Measurements from ENCODE around the gene MALL. TPM values are rescaled to one million over a fixed set of nuclear protein-coding genes. Genes with fewer than 3 reads are reported as not detected.
"Not testable (repeated sequence)": the region's sequence is repeated elsewhere in the genome, so short reads cannot be mapped to it uniquely, and the experiment has no call there.

MALL gene
- total RNA-seq, 2 experiments from 2014 or later: not detected

DNA sequence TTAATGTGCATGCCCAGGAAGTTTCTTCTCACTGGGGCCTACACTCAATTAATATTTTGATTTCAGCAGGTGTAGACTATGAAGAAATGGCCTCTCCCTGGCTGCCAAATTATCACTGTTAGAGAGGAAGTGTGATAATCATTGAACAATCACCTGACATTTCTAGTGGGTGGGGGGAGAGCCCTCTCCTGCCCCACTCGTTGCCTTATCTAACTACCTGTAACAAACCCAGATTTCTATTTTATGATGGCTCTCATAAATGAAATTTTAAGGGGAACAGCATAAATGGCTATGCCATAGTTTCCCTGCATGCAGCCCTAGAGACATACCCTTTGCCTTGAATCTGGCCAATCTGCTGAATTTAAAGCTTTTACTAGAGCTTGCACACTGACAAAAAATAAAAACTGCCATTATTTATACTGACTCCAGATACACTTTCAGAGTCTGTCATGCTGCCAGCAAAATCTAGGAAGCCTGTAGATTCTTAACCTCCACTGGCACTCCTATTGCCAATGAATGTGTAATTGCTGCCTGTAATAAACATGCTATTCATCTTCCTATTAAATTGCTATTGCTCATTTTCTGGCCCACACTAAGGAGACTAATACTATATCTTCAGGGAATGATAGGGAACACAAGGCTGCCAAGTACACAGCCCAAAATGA, 55.8 kb downstream of the MALL start:
- H3K9me3 Mint-ChIP-seq; CTCF ChIA-PET; H3K4me3 Mint-ChIP-seq; POLR2A ChIA-PET; DNase-seq; H3K36me3 Mint-ChIP-seq (ENCODE audit: low read depth); H3K27ac Mint-ChIP-seq; H3K4me1 Mint-ChIP-seq; H3K27me3 Mint-ChIP-seq: not testable (repeated sequence)

GRCh38 chr2:110059009-110059693, 56.5 kb downstream of the MALL start:
- POLR2A ChIA-PET; H3K4me3 Mint-ChIP-seq; H3K4me1 Mint-ChIP-seq; CTCF ChIA-PET; H3K36me3 Mint-ChIP-seq (ENCODE audit: low read depth); H3K27me3 Mint-ChIP-seq; H3K27ac Mint-ChIP-seq; DNase-seq; H3K9me3 Mint-ChIP-seq: not testable (repeated sequence)

DNA sequence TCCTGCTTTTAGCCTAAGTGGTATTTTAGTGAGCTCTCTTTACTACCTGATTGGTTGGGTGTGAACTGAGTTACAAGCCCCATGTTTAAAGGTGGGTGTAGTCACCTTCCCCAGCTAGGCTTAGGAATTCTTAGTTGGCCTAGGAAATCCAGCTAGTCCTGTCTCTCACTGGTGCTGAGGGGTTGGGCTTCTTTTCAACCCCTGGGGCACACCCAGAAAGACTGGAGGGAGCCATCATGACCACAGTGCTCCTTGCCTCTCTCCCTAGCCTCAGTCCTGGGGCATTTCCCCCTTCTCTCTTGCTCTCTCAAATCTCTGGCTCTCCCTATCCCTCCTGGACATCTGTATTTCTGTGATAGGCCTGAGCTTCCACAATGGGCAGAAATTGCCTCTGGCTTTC, 57.6 kb downstream of the MALL start:
- H3K4me1 Mint-ChIP-seq; H3K36me3 Mint-ChIP-seq (ENCODE audit: low read depth); H3K27me3 Mint-ChIP-seq; H3K9me3 Mint-ChIP-seq; POLR2A ChIA-PET; H3K27ac Mint-ChIP-seq; H3K4me3 Mint-ChIP-seq; DNase-seq; CTCF ChIA-PET: not testable (repeated sequence)

- POLR2A ChIA-PET; CTCF ChIA-PET; DNase-seq; H3K4me3 Mint-ChIP-seq; H3K27me3 Mint-ChIP-seq; H3K27ac Mint-ChIP-seq; H3K36me3 Mint-ChIP-seq (ENCODE audit: low read depth); H3K9me3 Mint-ChIP-seq; H3K4me1 Mint-ChIP-seq: not testable (repeated sequence)
Observed at GRCh38 chr2:110055819-110056408, 59.7 kb downstream of the MALL start.

GRCh38 chr2:110054521-110055407, 60.9 kb downstream of the MALL start:
- H3K9me3 Mint-ChIP-seq; DNase-seq; H3K36me3 Mint-ChIP-seq (ENCODE audit: low read depth); POLR2A ChIA-PET; CTCF ChIA-PET; H3K27ac Mint-ChIP-seq; H3K4me1 Mint-ChIP-seq; H3K27me3 Mint-ChIP-seq; H3K4me3 Mint-ChIP-seq: not testable (repeated sequence)

DNA sequence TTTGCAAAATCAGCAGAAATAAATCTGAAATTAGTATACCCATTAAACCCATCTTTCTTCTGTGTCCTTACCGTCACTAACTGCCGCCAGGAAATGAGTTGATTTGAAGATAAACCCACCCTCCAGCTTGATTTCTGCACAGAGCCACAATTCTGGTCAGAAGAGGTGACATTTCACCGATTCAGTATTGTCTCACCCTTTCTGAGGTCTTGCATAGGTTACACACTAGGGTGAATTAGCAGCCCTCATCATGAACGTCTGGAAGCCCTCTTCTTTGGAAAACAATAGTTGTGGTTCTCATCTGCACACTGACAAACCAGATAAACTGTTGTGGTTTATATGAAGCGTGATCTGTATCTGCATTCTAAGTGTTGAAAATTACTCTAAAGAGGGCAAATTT, 61.9 kb downstream of the MALL start:
- not testable (repeated sequence) for H3K9me3 Mint-ChIP-seq, H3K27ac Mint-ChIP-seq, H3K4me1 Mint-ChIP-seq

DNA sequence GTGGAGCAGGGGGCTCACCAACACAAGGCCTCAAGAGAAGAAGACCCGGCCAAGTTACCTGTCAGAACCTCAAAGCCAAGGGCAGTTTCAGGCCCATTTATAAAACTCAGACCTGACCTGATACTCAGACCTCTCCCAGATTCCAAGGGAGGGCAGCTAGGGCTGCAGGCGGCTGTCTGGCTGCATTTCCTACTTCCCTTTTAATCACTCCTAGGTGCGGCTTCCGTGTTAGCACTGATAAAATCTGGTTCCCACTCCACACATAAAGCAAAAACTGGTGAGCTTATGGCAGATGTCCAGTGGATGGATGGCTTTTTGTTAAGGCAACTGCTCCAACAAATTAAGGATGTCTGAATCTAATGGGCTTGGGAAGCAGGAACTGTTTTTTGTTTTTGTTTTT, 63.5 kb downstream of the MALL start:
- H3K36me3 Mint-ChIP-seq (ENCODE audit: low read depth); H3K9me3 Mint-ChIP-seq: not testable (repeated sequence)

More for the DNA sequence above, 61.9 kb downstream of the MALL start:
- CTCF ChIA-PET; H3K4me3 Mint-ChIP-seq; H3K36me3 Mint-ChIP-seq (ENCODE audit: low read depth); H3K27me3 Mint-ChIP-seq; DNase-seq; POLR2A ChIA-PET: not testable (repeated sequence)

GRCh38 chr2:110050222-110050621, 65.4 kb downstream of the MALL start:
- CTCF ChIA-PET; H3K27ac Mint-ChIP-seq; POLR2A ChIA-PET; H3K4me1 Mint-ChIP-seq; DNase-seq; H3K9me3 Mint-ChIP-seq; H3K27me3 Mint-ChIP-seq; H3K36me3 Mint-ChIP-seq (ENCODE audit: low read depth); H3K4me3 Mint-ChIP-seq: not testable (repeated sequence)

More for the DNA sequence above, 63.5 kb downstream of the MALL start:
- POLR2A ChIA-PET, DNase-seq, CTCF ChIA-PET, H3K4me3 Mint-ChIP-seq, H3K4me1 Mint-ChIP-seq, H3K27ac Mint-ChIP-seq, H3K27me3 Mint-ChIP-seq: not testable (repeated sequence)

GRCh38 chr2:110049769-110050168, 65.9 kb downstream of the MALL start:
- H3K4me3 Mint-ChIP-seq; H3K36me3 Mint-ChIP-seq (ENCODE audit: low read depth); H3K27ac Mint-ChIP-seq; H3K27me3 Mint-ChIP-seq; H3K9me3 Mint-ChIP-seq; DNase-seq; H3K4me1 Mint-ChIP-seq; POLR2A ChIA-PET; CTCF ChIA-PET: not testable (repeated sequence)

DNA sequence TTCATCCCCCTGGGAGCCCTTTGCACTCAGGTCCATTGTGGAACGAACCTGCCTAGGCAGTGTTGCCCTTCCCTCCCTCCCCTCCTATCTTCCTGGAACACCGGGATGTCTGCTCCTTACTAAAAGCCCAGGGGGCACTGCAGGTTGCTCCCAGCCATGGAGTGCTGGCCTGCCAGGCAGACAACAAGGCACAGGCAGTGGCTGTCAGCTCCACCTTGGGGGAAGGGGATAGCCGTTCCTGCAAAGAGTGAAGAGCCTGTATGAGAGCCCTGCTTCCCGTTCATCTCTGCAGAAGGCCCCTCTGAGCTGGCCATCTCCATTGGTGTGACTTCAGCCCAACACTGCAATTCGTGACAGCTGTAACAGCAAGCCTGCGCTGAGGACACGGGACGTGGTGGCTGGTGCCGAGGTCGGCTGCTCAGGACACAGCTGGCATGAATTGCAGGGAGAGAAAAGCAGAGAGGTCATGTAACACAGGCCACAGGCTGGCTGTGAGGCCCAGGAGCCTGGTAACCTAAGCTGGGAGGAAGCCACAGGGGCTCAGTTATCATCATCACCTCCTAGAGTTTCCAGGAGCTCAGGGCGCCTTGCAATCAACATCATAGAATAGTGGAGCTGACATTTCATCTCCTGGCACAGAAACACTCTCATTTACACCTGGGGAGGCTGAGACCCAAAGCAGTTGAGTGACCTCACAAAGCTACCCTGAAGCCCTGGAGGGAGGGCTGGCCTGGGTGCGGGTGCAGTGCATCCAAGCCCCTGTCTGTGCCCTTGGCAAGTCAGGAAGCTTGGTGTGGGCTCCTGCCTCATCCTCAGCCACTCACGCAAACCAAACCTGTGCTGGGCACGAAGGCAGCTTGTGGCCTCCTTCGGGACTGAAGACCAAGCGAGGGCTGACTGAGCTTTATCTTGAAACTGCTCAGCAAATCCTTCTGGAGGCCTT, 67.1 kb downstream of the MALL start:
- H3K4me1 Mint-ChIP-seq; H3K36me3 Mint-ChIP-seq (ENCODE audit: low read depth); POLR2A ChIA-PET; H3K4me3 Mint-ChIP-seq; CTCF ChIA-PET; DNase-seq; H3K27ac Mint-ChIP-seq; H3K9me3 Mint-ChIP-seq; H3K27me3 Mint-ChIP-seq: not testable (repeated sequence)

GRCh38 chr2:110047225-110047624, 68.4 kb downstream of the MALL start:
- DNase-seq; H3K36me3 Mint-ChIP-seq (ENCODE audit: low read depth); H3K9me3 Mint-ChIP-seq; H3K4me3 Mint-ChIP-seq; CTCF ChIA-PET; H3K27ac Mint-ChIP-seq; H3K4me1 Mint-ChIP-seq; POLR2A ChIA-PET; H3K27me3 Mint-ChIP-seq: not testable (repeated sequence)

- H3K27ac Mint-ChIP-seq; H3K9me3 Mint-ChIP-seq; CTCF ChIA-PET; DNase-seq; H3K27me3 Mint-ChIP-seq; H3K4me3 Mint-ChIP-seq; H3K36me3 Mint-ChIP-seq (ENCODE audit: low read depth); POLR2A ChIA-PET; H3K4me1 Mint-ChIP-seq: not testable (repeated sequence)
Observed at GRCh38 chr2:110041941-110042660, 73.5 kb downstream of the MALL start.

Data from activated CD4-positive, alpha-beta memory T cell treated with anti-CD3 and anti-CD28 coated beads, Interleukin-2, amount 10 ng/mL, durations not matched to agents 7 days and 5 days (primary cell).